GDM1 (cell line): ENCODE measurements around the gene ANO5.

Source experiments
- DNase-seq: peaks from one replicate; lab custom pipeline; 2025; lab: John Stamatoyannopoulos, UW

ANO5 gene, protein sequence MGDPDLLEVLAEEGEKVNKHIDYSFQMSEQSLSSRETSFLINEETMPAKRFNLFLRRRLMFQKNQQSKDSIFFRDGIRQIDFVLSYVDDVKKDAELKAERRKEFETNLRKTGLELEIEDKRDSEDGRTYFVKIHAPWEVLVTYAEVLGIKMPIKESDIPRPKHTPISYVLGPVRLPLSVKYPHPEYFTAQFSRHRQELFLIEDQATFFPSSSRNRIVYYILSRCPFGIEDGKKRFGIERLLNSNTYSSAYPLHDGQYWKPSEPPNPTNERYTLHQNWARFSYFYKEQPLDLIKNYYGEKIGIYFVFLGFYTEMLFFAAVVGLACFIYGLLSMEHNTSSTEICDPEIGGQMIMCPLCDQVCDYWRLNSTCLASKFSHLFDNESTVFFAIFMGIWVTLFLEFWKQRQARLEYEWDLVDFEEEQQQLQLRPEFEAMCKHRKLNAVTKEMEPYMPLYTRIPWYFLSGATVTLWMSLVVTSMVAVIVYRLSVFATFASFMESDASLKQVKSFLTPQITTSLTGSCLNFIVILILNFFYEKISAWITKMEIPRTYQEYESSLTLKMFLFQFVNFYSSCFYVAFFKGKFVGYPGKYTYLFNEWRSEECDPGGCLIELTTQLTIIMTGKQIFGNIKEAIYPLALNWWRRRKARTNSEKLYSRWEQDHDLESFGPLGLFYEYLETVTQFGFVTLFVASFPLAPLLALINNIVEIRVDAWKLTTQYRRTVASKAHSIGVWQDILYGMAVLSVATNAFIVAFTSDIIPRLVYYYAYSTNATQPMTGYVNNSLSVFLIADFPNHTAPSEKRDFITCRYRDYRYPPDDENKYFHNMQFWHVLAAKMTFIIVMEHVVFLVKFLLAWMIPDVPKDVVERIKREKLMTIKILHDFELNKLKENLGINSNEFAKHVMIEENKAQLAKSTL

GRCh38 chr11:22192642-22193347, at the start of gene ANO5:
Gene ANO5 (plus strand): TSS chr11:22193085. CDS start chr11:22193493, 408 bp downstream.
- DNase-seq: no peak

GRCh38 chr11:22151649-22152197, 41.2 kb upstream of the ANO5 start:
- DNase-seq: no peak

DNA sequence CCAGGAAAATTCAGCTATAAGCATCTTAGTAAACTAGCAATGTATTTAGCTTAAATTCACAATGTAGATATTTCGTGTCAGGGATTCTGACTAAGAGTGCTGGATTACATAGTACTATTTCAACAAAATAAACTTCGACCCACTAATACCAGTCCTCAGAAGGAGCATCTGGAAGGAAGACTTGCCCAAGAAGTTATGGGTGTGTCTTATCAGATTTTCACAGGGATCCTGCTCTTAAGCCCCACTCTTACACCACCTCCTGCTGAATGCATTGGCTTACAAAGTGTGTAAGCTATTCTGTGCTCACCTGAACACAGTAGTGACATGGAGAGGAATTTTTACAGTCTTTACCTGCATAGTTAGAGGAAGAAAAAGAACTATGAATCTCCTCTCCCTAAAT, 35.4 kb upstream of the ANO5 start:
- no peak for DNase-seq

DNA sequence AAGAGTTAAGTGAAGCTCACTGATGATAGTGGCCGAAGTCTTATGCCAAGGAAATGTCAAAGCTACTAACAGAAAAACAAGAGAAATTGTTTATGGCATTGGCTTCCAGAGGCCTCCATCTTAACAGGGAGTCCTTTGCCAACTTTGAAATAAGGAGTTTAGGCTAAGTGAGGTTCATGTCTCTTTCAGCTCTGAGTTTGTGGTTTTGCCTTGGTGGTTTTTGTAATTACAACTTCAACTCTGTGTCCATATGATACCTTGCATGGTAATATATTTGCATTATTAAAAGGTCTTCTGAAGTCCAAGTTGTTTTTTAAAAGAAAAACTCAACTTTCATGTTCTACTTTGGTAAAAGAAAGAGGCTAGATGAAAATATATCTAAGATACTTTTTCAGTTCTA, 31.4 kb upstream of the ANO5 start:
- no peak for DNase-seq

GRCh38 chr11:22162756-22163155, 30.1 kb upstream of the ANO5 start:
- DNase-seq: no peak

GRCh38 chr11:22163394-22163797, 29.5 kb upstream of the ANO5 start:
- DNase-seq: no peak

- no peak for DNase-seq
These were observed 27.8 kb upstream of the ANO5 start for GRCh38 chr11:22165087-22165486.

DNA sequence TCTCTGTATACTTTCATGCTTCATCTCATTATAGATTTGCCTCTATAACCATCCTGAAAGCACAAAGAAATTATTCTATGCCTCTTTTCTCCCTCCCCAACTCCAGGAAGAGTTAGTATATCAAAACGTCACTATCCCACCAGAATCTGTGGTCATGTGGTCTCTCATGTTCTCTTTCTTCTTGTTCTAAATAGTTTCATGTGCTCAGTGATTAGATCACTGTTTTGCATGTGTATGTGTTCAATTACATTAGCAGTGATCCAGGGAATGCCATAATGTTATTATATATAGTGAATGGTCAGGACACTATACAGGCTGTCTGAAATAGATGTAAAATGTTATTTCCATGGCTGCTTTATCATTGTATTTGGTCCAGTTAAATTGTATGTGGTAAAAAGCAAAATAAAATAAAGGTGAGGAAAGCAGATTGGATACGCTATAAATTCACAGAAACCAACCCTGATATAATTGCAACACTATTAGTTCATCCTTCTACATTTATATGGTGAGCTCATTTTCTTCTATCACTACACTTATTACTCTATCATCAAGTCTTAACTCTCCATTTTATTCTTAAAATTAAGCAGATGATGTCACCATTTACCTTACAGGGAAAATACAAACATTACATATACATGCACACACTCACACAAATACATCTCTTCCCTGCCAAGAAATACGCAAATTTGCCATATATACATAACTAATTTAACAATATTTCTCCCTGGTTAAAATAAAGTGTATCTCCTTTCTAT, 26.9 kb upstream of the ANO5 start:
- no peak for DNase-seq

GRCh38 chr11:22169833-22170232, 23.1 kb upstream of the ANO5 start:
- no peak for DNase-seq

GRCh38 chr11:22173532-22173931, 19.4 kb upstream of the ANO5 start:
- DNase-seq: no peak

- DNase-seq: no peak
These were observed 15.7 kb upstream of the ANO5 start for GRCh38 chr11:22177186-22177585.

DNA sequence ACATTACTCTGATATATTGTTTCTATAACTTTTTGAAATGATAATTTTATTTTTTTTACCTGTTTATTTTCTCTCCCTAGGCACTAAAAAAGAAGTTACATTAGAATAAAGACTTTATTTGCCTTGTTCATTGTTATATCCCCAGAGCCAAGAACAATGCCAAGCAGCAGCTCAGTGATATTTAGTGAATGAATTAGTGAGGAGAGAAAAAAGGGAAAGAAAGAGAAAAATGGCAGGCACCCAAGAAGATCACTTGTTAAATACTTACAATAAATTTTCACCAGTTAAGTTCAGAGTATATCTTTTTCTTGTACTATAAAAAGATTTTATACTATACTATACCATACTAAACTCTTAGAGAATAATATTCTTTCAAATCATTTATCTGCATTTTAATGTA, 13.3 kb upstream of the ANO5 start:
- no peak for DNase-seq

DNA sequence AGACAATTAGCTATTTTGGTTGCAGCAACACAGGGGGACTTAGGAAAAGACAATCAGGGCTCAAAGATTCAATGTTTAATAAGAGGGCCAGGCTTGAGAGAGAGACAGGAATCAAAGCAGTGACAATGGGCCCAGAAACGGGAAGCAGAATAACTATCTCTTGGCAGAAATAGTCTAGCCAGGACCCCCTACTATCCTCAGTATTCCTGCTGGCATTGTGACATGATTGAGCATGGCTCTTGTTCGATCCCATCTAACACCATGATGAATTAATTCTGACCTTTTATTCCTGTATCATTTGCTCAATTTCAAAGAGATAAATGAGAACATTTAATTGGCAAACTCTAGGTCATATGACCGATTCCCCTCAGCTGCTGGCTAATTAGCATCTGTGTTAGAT, 12.8 kb upstream of the ANO5 start:
- DNase-seq: no peak

DNA sequence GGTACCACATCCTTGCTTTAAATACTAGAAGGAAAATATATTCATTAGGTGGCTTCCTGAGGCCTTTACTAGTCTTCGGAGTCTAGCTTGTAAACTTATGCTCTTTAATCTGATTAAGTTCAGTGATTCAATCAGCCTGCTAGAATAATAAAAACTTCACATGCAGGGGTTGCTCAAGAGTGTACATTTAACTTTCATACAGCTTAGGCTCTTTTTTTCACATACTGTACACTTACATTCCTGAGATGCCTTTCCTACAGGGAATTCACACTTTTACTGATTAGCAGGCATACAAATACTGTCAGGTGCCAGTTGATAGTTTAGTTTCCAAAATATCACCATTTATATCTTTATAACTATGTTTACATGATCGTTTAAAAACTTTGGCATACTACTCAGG, 3.2 kb upstream of the ANO5 start:
- no peak for DNase-seq

- DNase-seq: no peak
These were observed 1.9 kb upstream of the ANO5 start for GRCh38 chr11:22190827-22191463.

- no peak for DNase-seq
These were observed 620 bp upstream of the ANO5 start for GRCh38 chr11:22192289-22192641.

DNA sequence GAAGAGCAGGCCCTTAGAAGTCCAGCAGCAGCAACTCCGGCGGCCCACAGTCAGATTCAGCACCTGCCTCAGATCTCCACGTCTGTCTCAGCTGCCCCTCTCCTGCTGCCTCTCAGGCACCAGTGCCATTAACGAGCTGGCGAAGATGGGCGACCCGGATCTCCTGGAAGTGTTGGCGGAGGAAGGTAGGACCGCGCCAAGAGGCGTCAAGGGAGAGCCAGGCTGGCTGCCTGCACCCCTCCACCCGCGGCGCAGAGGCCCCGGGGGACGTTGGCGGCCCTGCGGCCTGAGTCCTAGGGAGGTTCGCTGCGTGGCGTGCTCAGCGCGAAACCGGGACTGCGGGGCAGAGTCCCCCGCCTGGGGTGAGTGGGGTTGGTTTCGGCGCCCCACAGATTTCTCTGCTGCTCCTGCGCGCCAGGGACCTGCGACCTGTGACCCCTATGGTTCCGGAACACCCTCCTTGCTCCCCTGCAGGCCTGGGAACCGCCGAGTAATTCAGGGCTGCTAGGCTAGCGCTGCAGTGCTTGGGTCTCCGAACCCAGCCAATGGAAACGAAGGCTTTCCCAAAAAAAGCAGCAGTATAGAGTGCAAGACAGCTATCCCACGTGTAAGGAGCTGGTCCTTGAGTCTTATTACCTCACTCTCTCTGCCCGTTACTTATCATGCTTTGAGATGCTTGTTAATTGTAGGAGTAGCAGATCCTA, 615 bp downstream of the ANO5 start:
- no peak for DNase-seq

DNA sequence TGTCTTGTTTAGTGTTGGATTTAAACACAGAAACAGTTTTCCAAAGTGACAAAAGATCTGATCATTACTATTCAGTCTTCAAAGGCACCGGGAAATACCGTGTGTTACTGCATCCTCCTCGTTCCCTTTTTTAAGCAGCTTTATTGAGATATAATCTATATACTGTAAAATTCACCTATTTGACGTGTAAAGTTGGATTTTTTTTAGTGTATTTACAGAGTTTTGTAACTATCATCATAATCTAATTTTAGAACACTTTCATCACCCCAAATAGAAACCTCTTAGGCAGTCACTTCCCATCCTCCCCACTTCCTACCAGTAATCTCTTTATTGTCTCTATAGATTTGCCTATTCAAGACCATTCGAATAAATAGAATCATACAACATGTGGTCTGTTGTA, 1.4 kb downstream of the ANO5 start:
- DNase-seq: no peak

- DNase-seq: no peak
These were observed 2.0 kb downstream of the ANO5 start for GRCh38 chr11:22194907-22195306.
